ENCODE measurements around the gene PEDS1. TPM values are rescaled to one million over a fixed set of nuclear protein-coding genes. Genes with fewer than 3 reads are reported as not detected.

Gene PEDS1
- total and polyA plus RNA-seq, 2 of the 4 experiments (the other 2 are of a cell fraction): 24.0 to 59.9 TPM

- peak overlapping the region; percentile 35; the same call in 1 of the 2 replicates for H2BK120ac ChIP-seq (ENCODE audit: low read depth, low read length)
- H3K56ac ChIP-seq (ENCODE audit: extremely low read depth, insufficient read depth, low read length): no peak overlapping the region
- no peaks in the 10 kb centered on the region for H3K27me3 ChIP-seq (ENCODE audit: control insufficient read depth, insufficient read depth, low read length)
- H4K5ac ChIP-seq (ENCODE audit: low read depth, low read length): no peak overlapping the region
- dilution Hi-C loops (cut with HindIII; ENCODE audit: low sequenced_read_pairs, unreplicated experiment) (no loop called here), intact Hi-C loops (cut with micrococcal nuclease) (loop anchor here (1.0 to 5.0 kb wide), 5 partner anchors 274 to 602 kb away; no protein-coding TSS in a partner anchor), in situ Hi-C loops (cut with MboI; ENCODE audit: low sequenced_read_pairs) (loop anchor here (5.0 to 10.0 kb wide), 4 partner anchors 276 to 598 kb away; no protein-coding TSS in a partner anchor)
- no peak overlapping the region for H3K23ac ChIP-seq (ENCODE audit: low read depth, low read length)
- POLR2A ChIA-PET (ENCODE audit: unreplicated experiment): no interaction called here
- no peak overlapping the region for H3K4me2 ChIP-seq (ENCODE audit: low read depth, low read length)
- H3K27ac ChIP-seq (ENCODE audit: insufficient read depth, low read length): no peak overlapping the region
- no peaks in the 10 kb centered on the region for H3K36me3 ChIP-seq (ENCODE audit: control insufficient read depth, insufficient read depth, low read length)
- no peak overlapping the region for H2BK5ac ChIP-seq (ENCODE audit: low read depth, low read length, poor library complexity, severe bottlenecking)
- peak overlapping the region in 1 of 2 experiments; percentile 84; a peak in 1 of 4 replicates for H4K8ac ChIP-seq (ENCODE audit: low read depth in 2 of 2, low read length in 2 of 2)
- DNase-seq (peak; percentile 76), ATAC-seq (ENCODE audit: low read depth) (peak; percentile 38)
- BruUV-seq (replicated peaks): no TSS peak
- H3K4me3 ChIP-seq (ENCODE audit: insufficient read depth, low read depth, low read length): no peak overlapping the region
- 0 out of 2 replicates have a peak overlapping the region, but pooled peaks have one; percentile 58 for H4K91ac ChIP-seq (ENCODE audit: insufficient read depth, low read depth, low read length)
- H3K79me1 ChIP-seq (ENCODE audit: low read depth in 1 of 2, low read length in 2 of 2): no peaks in the 10 kb centered on the region
- H4K20me1 ChIP-seq (ENCODE audit: insufficient read depth, low read length): no peaks in the 10 kb centered on the region
- no peak overlapping the region for H3K9ac ChIP-seq (ENCODE audit: low read depth, low read length)
- H3K4me1 ChIP-seq (ENCODE audit: control insufficient read depth, insufficient read depth, low read length): peaks cover 5% of the 10 kb centered on the region
- H3K9me3 ChIP-seq (ENCODE audit: control insufficient read depth, insufficient read depth, low read length): no peaks in the 10 kb centered on the region
- H2AFZ ChIP-seq (replicated peaks; ENCODE audit: low read length, poor library complexity): peak overlapping the region; percentile 84
- H3K4ac ChIP-seq (ENCODE audit: low read depth, low read length): peak overlapping the region; percentile 49; the same call in 1 of the 2 replicates
- CTCF ChIA-PET: interaction anchor here (0.6 to 0.8 kb wide), 3 partner anchors 277 to 408 kb away, joined by 3 to 5 read pairs (median 4); no protein-coding TSS in a partner anchor
- H2BK20ac ChIP-seq (ENCODE audit: low read depth, low read length): peak overlapping the region; percentile 66; the same call in 1 of the 2 replicates
- H3K9me1 ChIP-seq (ENCODE audit: insufficient read depth, low read length): no peaks in the 10 kb centered on the region
- H3K14ac ChIP-seq (replicated peaks; ENCODE audit: low read depth, low read length): no peak overlapping the region; the same call in 1 of the 2 replicates
- H2AK5ac ChIP-seq (ENCODE audit: low read depth, low read length): peak overlapping the region; percentile 37; the same call in 1 of the 2 replicates
- peak overlapping the region; percentile 38 for H2AK9ac ChIP-seq (replicated peaks; ENCODE audit: low read depth, low read length, poor library complexity)
- H3K18ac ChIP-seq (ENCODE audit: low read depth, low read length): no peak overlapping the region
- H2BK15ac ChIP-seq (ENCODE audit: low read depth, low read length): peak overlapping the region; percentile 17; the same call in 1 of the 3 replicates
- 0% methylated on average over 9 of the region's 16 CpGs; no CpG with 5 or more reads in 1 of the 2 experiments for WGBS, 2 experiments (ENCODE audit: extremely low coverage in 2 of 2, insufficient read length in 1 of 2)
- TF ChIP-seq SMC3 (IDR thresholded peaks at IDR 0.05; ENCODE audit: low read depth, low read length) (peak; percentile 96), RAD21 (IDR thresholded peaks at IDR 0.05; ENCODE audit: low read length) (peak; percentile 98), FOS (IDR thresholded peaks at IDR 0.05; ENCODE audit: low read depth, low read length) (no peak), MXI1 (IDR thresholded peaks at IDR 0.05; ENCODE audit: borderline replicate concordance, low read depth, low read length) (no peak), MAZ (IDR thresholded peaks at IDR 0.05; ENCODE audit: borderline replicate concordance, low read depth, low read length) (no peak), CEBPB (IDR thresholded peaks at IDR 0.05; ENCODE audit: low read depth, low read length) (no peak), BHLHE40 (IDR thresholded peaks at IDR 0.05; ENCODE audit: low read depth, low read length) (no peak), RFX5 (IDR thresholded peaks at IDR 0.05; ENCODE audit: low read depth, low read length) (no peak), CTCF (conservative IDR thresholded peaks at IDR 0.05; ENCODE audit: low read depth, low read length) (peak; percentile 97), NFE2L2 (IDR thresholded peaks at IDR 0.05; ENCODE audit: low read depth, low read length) (no peak), ELK1 (IDR thresholded peaks at IDR 0.05; ENCODE audit: borderline replicate concordance, low read depth, low read length) (no peak), USF2 (IDR thresholded peaks at IDR 0.05; ENCODE audit: low read depth, low read length) (no peak), POLR2A (IDR thresholded peaks at IDR 0.05; ENCODE audit: low read depth, low read length) (peak; percentile 45; the same call in 1 of the 2 replicates), CHD1 (IDR thresholded peaks at IDR 0.05; ENCODE audit: low read depth, low read length) (no peak)
These were observed 32.8 kb upstream of the PEDS1 start for GRCh38 chr20:50186151-50186885.

All from IMR-90 (cell line).